Activated CD8-positive, alpha-beta memory T cell treated with anti-CD3 and anti-CD28 coated beads, Interleukin-2, amount 50 U/mL, for 24 hours (primary cell): ENCODE measurements around the gene FARSB.

Experiments
- DNase-seq: peaks from one replicate; pipeline ENCODE4 v3.0.0-alpha.2; 2020; ENCODE audit errors: extremely low read depth

The FARSB gene

DNA sequence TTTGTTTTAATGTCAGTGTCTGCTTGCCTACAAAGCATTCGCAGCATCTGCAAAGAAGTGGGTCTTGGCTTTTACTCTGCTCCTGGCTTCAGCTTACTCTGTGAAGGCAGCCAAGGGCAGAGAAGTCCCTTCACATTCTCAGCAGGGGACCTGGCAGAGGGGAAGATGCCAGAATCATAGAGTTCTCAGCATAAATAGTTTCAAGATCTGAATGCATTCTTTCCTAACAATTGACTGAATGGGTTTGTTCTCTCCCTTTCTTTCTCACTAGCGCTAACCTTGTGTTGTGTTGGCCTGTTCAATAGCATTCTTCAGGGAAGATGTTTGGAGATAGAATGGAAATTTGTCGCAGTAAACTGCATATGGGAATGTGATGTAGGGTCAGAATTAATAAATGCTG is 106.9 kb downstream of the FARSB start:
- no peak for DNase-seq

DNA sequence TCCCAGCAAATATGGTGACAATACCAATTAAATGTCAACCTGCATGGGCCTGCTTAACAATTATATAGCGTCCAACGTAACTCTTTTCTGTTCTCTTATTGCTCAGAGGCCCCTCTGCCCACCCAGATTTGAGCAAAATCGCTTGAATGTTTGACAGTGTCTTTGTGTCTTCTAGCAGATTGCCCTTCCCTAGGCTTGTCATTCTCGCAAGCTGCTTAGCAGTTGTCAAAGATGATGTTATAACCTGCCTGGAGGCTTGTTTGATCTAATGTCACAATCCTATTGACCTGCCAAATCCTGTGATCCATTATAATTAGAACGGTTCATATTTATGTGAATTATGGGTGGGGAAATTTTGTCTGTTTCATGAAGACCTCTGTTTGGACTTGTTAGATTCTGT is 108.8 kb downstream of the FARSB start:
- no peak for DNase-seq

DNA sequence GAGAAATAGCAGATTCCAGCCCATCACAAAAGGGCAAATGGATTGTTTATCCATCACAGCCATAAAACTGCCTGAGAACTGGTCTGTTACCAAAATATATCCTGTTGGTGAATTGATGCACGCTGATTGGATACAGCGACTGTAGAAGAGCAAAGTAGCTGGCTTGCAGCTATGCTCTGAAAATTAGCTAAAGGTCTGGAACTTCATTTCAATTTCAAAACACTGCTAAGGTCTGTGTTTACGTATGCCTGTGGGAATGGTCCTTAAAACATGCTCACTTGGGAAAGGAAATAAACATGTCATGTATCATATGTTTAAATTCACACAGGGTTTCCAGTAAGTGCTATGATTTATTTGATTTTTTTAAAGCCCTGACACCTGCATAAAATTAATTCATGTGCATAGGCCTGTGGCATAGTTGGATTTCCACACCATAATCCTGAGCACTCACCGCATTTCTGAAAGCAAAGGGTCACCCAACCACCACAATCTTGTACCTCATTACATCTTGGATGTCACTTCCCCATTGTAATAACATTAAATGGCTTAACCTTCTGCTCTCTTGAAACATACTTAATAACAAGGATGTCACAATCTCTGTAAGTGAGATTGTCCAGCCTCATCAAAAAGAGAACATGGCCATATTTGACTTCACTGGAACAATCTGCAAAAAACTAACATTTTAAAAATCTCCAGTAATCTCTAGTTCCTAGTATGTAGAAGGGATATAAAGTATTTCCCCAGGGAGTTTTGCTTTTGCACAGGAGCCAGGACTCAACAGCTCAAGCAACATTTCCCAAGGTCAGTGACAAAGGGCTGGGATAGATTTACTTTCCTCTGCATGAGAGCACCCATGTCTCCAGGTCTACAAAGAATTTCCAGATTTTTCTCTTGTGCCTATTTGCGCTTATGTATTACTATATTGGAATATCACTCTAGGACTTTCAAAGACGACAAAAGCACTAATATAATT is 109.8 kb downstream of the FARSB start:
- no peak for DNase-seq

DNA sequence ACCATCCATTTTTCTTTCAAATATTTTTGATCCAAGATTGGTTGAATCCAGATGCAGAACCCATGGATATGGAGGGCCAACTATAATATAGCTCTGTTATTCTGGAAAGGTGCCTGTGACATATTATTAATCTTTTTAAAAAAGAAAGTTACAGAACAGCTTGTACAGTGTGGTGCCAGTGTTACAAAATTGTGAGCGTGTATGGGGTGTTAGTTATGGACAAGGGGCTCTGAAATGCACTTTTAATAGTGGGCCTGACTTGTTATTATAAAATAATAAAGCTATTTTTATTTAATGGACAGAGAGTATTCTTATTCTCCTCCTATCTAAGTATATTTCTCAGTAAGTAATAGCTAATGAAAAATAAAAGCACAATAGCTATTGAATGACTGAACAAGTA is 111.2 kb downstream of the FARSB start:
- DNase-seq: no peak

DNA sequence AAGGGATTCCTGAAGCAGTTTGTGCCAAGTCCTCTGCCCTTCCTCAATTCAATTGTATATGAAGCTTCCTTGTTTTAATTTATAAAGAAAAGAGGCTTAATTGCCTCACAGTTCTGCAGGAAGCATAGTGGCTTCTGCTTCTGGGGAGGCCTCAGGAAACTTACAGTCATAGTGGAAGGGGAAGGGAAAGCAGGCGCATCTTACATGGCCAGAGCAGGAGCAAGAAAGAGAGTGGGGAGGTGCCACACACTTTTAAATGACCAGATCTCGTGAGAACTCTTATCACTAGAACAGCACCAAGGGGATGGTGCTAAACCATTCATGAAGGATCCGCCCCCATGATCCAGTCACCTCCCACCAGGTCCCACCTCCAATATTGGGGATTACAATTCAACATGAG is 117.4 kb downstream of the FARSB start:
- DNase-seq: no peak

DNA sequence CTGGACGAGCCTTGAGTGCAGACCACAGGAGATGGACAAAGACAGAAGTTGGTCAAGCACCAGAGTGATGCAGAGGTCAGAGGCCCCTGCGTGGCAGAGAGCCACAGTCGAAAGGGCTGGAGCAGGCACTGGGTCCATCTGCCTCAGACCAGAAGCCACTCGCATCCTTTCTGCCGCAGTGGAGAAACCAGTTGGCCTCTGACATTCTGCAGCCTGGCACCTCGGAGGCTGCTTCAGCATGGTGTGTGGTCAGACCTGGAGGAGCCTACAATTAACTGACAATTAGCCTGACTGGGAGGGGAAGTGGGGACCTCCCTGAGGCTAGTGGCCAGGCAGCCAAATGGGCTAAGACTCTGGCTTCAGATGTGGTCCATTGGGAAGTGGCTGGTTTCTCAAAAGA is 120.4 kb downstream of the FARSB start:
- no peak for DNase-seq

DNA sequence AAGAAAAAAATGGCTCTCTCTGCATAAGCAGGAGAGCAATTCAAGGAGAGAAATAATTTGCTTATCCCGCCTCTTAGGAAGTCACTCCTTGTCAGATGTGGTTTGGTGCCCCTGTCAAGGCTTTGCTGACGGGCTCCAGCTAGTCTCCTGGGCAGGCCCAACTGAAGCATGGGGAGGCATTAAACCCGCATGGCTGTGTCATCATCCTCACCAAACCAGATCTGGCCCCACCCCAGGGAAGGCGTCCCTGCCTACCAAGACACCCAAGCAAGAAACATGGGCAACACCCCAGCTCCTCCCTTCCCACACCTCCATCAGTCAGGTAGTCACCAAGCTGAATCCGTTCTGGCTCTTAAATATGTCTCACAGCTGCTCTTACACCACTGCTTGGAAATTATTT is 123.6 kb downstream of the FARSB start:
- DNase-seq: no peak

DNA sequence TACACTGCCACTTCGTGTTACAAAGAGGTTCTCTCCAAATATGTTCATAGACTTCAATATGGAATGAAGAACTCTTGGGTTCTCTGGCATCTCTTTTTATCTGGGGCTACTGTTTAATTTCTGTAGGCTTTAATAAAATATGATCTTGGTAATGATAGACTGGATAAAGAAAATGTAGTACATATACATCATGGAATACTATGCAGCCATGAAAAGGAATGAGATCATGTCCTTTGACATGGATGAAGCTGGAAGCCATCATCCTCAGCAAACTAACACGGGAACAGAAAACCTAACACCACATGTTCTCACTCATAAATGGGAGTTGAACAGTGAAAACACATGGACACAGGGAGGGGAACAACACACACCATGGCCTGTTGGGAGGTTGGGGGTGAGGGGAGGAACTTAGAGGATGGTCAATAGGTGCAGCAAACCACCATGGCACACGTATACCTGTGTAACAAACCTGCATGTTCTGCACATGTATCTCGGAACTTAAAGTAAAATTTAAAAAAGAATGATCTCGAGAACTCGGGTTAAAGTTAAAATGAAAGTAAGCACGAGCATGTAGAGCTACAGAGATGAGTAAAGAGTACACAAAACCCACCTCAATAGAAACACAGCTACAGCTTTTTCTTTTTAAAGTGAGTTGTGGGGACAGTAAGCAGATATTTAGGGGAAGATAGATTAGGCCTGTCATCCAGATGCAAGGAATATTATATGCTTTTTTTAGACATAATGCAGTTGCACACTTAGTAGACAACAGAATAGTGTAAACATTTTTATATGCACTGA is 129.2 kb downstream of the FARSB start:
- DNase-seq: no peak

DNA sequence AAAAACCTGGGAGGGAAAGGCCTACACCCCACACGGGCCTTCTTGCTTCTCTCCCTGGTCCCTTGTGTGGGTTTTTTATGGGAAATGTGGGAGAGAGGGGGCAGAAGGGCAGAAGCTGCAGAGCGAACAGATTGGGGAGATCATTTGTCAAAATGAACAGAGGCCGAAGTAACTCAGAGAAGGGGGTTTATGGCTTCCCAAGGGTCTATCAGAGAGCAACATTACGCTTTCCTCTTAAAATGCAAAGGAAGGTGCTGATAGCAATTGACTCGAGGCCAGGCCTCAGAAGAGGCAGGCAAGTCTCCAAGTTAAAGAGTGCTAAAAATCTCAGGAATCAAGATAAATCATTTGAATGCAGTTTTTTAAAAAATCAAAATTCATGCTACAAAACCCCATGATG is 130.1 kb downstream of the FARSB start:
- DNase-seq: no peak

DNA sequence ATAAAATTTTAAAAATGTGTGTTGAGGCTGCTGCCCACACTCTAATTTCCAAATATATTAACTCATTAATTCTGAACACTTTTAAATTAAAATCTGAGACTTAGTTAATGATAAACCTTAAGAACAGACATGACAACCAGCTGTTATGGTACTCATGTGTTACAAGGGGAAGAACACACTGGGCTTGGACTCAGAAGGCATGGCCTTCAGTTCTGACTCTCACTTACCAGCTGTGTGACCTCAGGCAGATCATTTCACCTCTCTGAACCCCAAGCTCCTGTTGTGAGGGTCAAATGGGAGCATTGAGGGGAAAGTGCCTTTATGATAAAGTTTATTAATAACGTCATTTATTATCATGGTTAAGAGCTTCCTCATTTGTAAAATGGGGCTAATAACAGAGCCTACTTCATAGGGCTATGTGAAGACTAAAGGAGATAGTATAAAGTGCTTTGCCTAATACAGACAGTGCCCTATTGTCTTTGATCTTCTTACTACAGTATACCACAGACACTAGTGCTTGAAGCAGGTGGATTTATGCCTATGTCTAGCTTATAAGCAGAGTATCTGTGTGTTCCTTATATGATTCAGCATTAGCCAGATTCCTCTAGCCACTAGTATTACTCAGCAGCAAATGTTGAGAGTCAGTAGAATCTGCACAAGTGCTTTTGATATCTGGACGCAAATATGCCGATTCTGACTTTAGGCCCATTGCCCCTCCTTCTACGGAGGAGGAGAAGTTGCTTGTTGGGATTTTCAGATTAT is 131.9 kb downstream of the FARSB start:
- no peak for DNase-seq

DNA sequence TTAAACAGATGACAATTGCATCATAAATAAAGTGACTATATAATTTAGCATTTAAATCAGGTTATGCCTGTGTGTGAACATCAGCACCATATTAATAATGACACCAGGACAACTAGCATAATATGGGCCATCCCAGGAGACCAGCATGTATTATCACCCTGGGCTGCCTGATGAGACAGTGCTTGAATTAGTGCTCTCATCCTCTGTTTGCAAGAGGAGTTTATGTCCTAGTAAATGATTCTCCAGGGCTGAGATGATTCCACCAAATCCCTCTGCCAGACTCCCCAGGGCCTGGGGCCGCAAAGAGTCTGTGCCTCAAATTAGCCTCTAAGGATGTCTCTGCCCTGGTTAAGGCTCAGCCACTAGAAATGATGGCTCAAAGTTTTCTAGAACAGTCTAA is 133.8 kb downstream of the FARSB start:
- DNase-seq: no peak

DNA sequence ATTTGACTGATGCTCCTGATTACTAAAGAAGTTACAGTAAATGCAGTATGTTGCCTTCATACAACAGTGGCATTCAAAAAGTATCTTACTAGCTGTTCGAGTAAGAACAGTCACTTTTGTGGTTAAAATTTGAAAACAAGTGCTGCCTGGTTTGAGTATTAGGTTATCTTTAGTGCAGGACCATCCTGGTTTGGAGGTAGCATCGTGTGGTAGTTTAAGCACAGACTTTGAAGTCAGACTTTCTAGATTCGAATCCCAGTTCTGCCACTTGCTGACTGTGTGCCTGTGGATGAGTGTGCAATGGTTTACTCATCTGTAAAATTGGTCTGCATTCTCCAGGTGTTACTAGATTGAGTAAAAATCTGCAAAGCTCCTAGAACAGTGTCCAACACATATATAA is 134.8 kb downstream of the FARSB start:
- no peak for DNase-seq
